DMS153 treated with DMSO at 0.1 percent for 48 hours (cell line): Measurements from ENCODE around the gene MAP1LC3B2.

Source experiments
- DNase-seq: peaks from one replicate; lab custom pipeline; 2025; ENCODE audit not compliant: unreplicated experiment; lab: John Stamatoyannopoulos, UW

Gene MAP1LC3B2

DNA sequence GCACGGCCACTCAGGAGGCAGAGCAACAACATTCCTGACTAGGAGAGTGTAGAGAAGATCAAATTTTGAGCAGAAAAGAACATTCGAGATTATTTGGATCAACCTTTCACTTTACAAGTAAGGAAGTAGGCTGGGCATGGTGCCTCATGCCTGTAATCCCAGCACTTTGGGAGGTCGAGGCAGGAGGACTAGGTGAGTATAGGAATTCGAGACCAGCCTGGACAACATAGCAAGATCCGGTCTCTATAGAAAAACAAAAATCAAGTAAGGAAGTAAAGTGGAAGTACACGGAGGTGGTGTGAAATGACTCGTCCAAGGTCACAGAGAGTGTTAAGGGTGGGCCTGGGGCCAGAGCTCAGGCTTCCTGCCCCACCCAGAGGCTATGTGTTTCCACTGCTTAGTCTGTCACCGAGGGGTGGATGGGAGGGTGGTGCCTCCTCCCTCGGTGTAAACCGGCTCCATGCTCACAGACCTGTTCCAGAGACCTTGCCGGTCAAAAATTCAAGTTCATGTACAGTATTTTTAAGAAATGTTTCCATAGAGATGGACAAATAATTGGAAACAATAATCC is 51.9 kb downstream of the MAP1LC3B2 start:
- DNase-seq, result no peak

- no peak for DNase-seq
These were observed 53.3 kb downstream of the MAP1LC3B2 start for GRCh38 chr12:116612436-116612835.

- no peak for DNase-seq
These were observed 54.1 kb downstream of the MAP1LC3B2 start for GRCh38 chr12:116613256-116613655.

GRCh38 chr12:116614194-116614915 is 55.2 kb downstream of the MAP1LC3B2 start:
- DNase-seq, result no peak

DNA sequence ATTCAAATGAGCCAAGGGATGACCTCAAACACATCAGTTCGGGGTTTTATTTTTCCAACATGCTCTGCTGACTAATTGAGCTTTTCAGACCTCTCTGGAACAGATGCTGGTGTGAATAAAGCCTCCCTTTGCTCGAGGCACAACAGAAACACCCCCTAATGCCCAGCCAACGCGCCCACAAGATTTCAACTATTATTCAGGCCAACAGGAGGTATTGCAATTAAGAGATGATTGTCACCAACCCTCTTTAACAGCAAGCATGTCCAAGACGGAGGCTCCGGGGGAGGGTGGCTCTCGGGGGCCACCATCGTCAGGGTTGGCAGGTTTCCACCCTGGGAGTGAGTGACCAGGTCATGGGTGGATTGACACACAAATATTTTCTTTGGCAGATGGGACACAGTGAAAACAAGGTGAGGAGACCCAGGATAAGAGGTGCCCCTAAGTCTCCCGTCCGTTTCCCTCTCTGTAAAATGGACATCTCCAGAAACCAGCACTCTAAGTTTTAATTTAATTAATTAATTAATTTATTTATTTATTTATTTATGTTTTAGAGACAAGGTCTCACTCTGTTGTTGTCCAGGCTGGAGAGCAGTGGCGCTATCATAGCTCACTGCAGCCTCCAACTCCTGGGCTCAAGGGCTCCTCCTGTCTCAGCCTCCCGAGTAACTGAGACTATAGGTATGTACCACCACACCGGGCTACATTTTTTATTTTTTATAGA is 56.1 kb downstream of the MAP1LC3B2 start:
- DNase-seq, result no peak

GRCh38 chr12:116616536-116617248 is 57.5 kb downstream of the MAP1LC3B2 start:
- DNase-seq, result no peak

DNA sequence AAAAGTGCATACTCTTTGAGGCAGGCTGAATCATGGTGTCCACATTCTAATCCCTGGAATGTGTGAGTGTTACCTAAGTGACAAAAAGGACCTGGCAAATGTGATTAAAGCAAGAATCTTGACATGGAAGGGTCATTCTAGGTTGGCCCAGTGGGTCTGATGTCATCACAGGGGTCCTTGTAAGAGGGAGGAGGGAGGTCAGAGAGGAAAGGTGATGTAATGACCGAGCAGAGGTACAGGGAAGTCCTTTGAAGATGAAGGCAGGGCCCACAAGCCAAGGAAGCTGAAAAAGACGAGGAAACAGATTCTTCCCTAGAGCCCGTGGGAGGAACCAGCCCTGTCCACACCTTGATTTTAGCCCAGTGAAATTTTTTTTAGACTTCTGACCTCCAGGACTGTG is 60.1 kb downstream of the MAP1LC3B2 start:
- DNase-seq, result no peak

DNA sequence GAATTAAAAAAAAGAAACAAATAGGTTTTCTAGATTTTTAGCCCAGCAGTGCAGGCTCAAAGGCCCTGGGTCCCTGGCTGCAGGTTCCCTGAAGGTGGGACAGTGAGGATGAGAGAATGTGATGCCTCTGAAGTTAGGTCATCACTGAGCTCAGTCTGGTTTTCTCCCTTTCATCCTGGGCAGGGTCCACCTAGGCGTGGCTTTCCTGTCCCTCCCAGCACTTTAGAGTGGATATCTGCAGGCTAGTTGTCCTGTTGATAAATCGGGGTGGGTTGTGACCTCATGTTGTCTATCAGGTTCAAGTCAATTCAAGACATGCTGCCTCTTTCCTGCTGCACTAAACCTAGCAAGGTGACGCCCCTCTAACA is 60.9 kb downstream of the MAP1LC3B2 start:
- no peak for DNase-seq

DNA sequence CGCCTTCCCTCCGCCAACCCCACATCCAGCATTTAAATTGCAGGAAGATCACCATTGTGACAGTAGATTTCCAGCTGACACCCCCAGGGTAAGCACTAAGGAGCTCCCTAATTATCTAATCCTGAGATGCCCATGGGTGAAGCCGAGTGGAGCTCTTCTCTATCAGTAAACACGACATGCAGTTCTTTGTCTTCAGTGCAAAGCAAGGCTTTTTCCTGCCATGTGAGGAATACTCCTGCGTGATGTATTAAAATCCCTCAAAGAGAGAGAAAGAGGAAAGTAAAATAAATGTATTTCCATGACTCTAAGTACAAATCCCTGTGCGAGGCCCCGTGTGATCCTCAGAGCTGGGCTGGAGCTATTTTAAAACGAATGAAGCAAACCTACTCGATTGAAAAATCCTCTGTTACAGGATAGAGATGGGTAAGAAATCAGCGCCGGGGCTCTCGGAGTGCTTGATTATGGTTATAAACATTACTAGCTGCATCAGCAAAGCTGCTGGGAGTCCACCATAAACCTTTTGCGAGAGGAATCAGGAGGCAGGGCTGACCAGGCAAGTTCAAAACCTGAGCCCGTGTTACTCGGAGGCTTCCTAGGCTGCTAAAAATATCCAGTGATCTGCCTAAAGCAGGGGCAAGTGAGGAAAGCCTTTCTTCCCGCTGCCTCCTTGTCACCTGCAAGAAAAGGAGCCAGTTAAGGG is 61.5 kb downstream of the MAP1LC3B2 start:
- DNase-seq, result no peak

GRCh38 chr12:116621194-116621593 is 62.0 kb downstream of the MAP1LC3B2 start:
- no peak for DNase-seq

GRCh38 chr12:116624516-116624915 is 65.3 kb downstream of the MAP1LC3B2 start:
- no peak for DNase-seq

GRCh38 chr12:116626153-116626552 is 67.0 kb downstream of the MAP1LC3B2 start:
- no peak for DNase-seq
